Measurements from ENCODE around the gene YAP1.

GRCh38 chr11:102120437-102120973, 10.3 kb downstream of the YAP1 start:
- TF ChIP-seq POLR2AphosphoS5 (IDR thresholded peaks at IDR 0.05; ENCODE audit: low read depth, low read length) (no peak), SIN3A (IDR thresholded peaks at IDR 0.05; ENCODE audit: borderline replicate concordance, insufficient read depth, low read length) (no peak), FOXP2 (optimal IDR thresholded peaks at IDR 0.05; ENCODE audit: borderline replicate concordance, extremely low read depth, extremely low read length, insufficient read depth) (no peak), TAF1 (IDR thresholded peaks at IDR 0.05; ENCODE audit: borderline replicate concordance, insufficient read depth, low read length) (no peak), REST (IDR thresholded peaks at IDR 0.05; ENCODE audit: insufficient read depth in 1 of 2, low read depth in 2 of 2, low read length in 2 of 2) (no peak)
